Stimulated activated CD8-positive, alpha-beta memory T cell treated with anti-CD3 and anti-CD28 coated beads, Interleukin-4, amount 100 ng/mL, for 48 hours (primary cell): ENCODE data around the gene RHBDF2.

Experiments used
- DNase-seq: peaks from one replicate; pipeline ENCODE4 v3.0.0-alpha.2; 2020

Gene RHBDF2

GRCh38 chr17:76432712-76433336 lies 68.4 kb downstream of the RHBDF2 start:
- no peak for DNase-seq

GRCh38 chr17:76432004-76432403 lies 69.2 kb downstream of the RHBDF2 start:
- no peak for DNase-seq

- DNase-seq = no peak
These were observed 69.7 kb downstream of the RHBDF2 start for GRCh38 chr17:76431509-76431908.

GRCh38 chr17:76428511-76428910 lies 72.7 kb downstream of the RHBDF2 start:
- DNase-seq = no peak

GRCh38 chr17:76427501-76428231 lies 73.6 kb downstream of the RHBDF2 start:
- DNase-seq = no peak

- no peak for DNase-seq
These were observed 74.4 kb downstream of the RHBDF2 start for GRCh38 chr17:76426853-76427252.

GRCh38 chr17:76422860-76423259 lies 78.4 kb downstream of the RHBDF2 start:
- DNase-seq = no peak

GRCh38 chr17:76422406-76422805 lies 78.8 kb downstream of the RHBDF2 start:
- no peak for DNase-seq

GRCh38 chr17:76421044-76421407 lies 80.2 kb downstream of the RHBDF2 start:
- no peak for DNase-seq
